Lower leg skin (tissue), 4 donors: ENCODE measurements around the gene UGT1A5. TPM values are rescaled to one million over a fixed set of nuclear protein-coding genes. Genes with fewer than 3 reads are reported as not detected.
A peak's percentile ranks its signal among the peaks of the same experiment; 100 is the strongest.

Experiments
- DNase-seq, 2 donors: peaks; one replicate each; pipeline ENCODE4 v3.0.0-alpha.2; 2019; ENCODE audit warnings: low spot score in 2 of 2
- H3K4me3 ChIP-seq: fragments of 200-600 bp; sonication (generic); 2 replicates; pipeline ENCODE4 v1.5.1; 2017; ENCODE audit warnings: mild to moderate bottlenecking, low read depth; ENCODE audit not compliant: poor library complexity, severe bottlenecking
- CTCF ChIP-seq, 3 donors: fragments of 450-650 bp; IDR thresholded peaks; one replicate each; pipeline ENCODE4 v1.5.1; 2016; ENCODE audit warnings: antibody characterized with exemption in 3 of 3, mild to moderate bottlenecking in 3 of 3, moderate library complexity in 2 of 3
- POLR2A ChIP-seq, 2 donors: fragments of 450-650 bp; IDR thresholded peaks; one replicate each; pipeline ENCODE4 v1.6.1; 2016 to 2017; ENCODE audit warnings: antibody characterized with exemption in 2 of 2, mild to moderate bottlenecking in 1 of 2, moderate library complexity in 1 of 2
- WGBS, 2 donors: methylation state at CpG; one replicate each; pipeline ENCODE4 v1.1.5; 2018; 5-methylcytosine and 5-hydroxymethylcytosine counted together
- intact Hi-C: fragments of 100-400 bp; cut with DNase I; formaldehyde crosslinking; loops from one replicate; pipeline ENCODE4 v1.15.0; 2023; ENCODE audit warnings: low total_unique reads
- total RNA-seq, 4 donors: library from RNA; depleted of rRNA; stranded (reverse); fragments of >200 nt; gene quantifications; one replicate each; pipeline ENCODE4 v1.1.0, GENCODE V29; 2016

Gene UGT1A5
- total RNA-seq, 4 donors from 2014 or later, result 0.32 to 1.7 (median 0.80) TPM; not detected in 1

DNA sequence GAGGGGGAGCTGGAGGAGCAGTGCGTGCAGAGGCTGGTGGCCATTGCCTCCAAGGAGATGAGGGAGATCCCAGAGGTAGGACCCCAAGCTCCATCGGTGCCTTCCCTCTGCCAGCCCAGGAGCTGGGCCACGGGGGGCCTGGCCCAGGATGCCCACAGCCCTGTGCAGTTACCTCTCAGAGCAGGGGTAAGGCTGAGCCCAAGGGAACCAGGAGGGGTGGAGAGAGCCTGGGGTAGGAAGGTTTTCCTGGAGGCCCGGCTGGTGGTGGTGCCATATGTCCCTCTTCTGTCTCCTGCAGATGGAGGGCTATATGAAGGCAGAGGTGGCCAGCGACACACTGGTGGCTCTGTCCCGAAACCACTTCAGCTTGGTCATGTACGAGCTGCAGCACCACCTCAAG, 76.8 kb downstream of the UGT1A5 start:
- TF ChIP-seq POLR2A (IDR thresholded peaks at IDR 0.05) (no peak), CTCF (IDR thresholded peaks at IDR 0.05) (no peak)
- WGBS, 2 donors, result 83 to 90% methylated on average over 6 to 7 of the region's 7 CpGs
- no peak overlapping the region for H3K4me3 ChIP-seq
- intact Hi-C loops, result loop anchor here (10.0 kb wide), 1 partner anchor 1515 kb away; no protein-coding TSS in a partner anchor
- DNase-seq, result no peak

DNA sequence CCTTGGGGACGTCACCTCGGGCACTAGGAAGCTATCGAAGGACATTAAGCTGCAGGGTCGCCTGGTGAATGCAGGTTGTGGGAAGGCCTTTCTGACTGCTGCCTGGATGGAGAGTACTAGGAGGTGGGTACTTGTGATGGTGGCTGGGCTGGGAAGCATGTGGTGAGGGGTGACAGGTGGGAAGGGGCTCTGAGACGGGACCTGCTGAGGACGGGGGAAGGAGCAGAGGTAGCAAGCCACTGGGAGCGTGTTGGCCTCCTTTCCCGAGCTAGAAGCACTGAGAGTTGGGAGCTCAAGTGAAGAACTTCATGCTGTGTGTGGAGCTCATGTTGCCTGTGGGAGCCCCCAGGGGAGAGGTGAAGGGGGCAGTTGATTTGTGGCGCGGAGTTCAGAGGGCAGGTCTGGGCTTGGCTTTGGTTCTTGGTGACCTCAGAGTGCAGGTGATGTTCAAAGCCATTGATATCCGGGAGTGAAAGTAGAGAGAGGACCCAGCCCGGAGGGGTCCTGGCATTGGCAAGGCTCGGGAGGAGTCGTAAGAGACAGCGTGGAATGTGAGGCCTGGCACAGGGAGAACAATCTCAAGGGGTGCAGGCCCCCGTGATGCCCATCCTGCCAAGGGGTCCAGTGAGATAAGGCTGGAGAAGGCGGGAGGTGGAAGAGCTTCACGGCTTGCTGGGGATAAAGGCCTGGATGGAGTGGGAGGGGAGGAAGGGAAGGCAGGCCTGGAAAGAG, 78.6 kb downstream of the UGT1A5 start:
- 83 to 85% methylated on average over 18 of the region's 18 CpGs for WGBS, 2 donors

DNA sequence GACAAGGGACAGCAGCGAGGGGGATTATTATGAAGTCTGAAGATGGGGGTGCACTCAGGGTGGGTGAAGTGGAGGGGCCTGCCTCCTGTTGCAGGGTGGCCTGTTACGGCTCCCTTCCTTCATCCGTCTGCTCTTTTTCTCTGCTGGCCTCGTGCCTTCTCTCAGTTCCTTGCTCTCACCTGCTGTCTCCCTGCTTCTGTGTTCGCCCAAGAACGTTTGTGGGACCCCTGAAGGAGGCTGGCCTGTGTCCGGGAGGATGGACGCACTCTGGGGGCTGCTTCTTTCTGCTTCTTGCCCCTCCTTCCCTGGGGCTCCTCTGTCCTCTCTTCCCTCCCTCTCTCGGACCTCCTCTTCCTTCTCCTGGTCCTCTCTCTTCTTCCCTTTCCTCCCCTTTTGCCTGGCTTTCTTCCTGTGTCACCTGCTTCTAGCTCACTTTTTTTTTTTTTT, 79.2 kb downstream of the UGT1A5 start:
- 77 to 78% methylated on average over 9 of the region's 9 CpGs for WGBS, 2 donors
- no peak overlapping the region for H3K4me3 ChIP-seq
- DNase-seq, result no peak
- intact Hi-C loops, result no loop called here
- no peak for TF ChIP-seq CTCF (IDR thresholded peaks at IDR 0.05)
- no peak for TF ChIP-seq POLR2A (IDR thresholded peaks at IDR 0.05)

More for the DNA sequence above, 78.6 kb downstream of the UGT1A5 start:
- TF ChIP-seq CTCF (IDR thresholded peaks at IDR 0.05) (no peak), POLR2A (IDR thresholded peaks at IDR 0.05) (no peak)
- H3K4me3 ChIP-seq, result no peak overlapping the region
- DNase-seq, result peak in 1 of 2 donors; percentile 6
- intact Hi-C loops, result no loop called here

GRCh38 chr2:233792720-233793119, 80.0 kb downstream of the UGT1A5 start:
- intact Hi-C loops, result no loop called here

DNA sequence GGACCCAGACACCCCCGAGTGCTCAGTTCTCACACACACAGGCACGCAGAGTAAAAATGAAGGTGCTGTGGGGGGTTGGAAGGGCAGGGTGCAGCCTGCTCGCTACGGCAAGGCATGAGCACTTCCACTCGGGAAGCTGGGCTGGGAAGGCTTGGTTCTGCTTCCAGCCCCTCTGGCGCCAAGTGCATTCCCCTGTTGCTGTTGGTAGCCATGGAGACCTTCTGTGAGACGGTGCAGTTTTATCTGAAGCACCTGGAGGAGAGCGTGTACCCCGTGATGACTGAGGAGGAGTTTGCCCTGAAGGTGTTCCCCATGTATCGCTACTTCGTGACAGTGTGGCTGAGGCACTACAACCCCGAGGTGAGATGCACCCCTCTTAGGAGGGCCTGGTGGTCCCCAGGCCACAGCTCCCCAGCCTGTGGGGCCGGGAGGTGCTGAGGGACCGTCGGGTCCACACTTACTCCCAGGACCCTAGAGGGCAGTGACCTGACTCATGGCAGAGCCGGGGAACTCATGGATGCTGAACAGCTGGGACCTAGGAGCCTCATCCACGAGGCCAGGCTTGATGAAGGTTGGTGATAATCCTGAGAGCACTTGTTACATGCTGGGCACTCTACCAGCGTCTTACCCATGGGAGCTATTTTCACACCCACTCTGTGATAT, 80.9 kb downstream of the UGT1A5 start:
- no peak overlapping the region for H3K4me3 ChIP-seq
- intact Hi-C loops, result no loop called here
- no peak for TF ChIP-seq CTCF (IDR thresholded peaks at IDR 0.05)
- no peak for TF ChIP-seq POLR2A (IDR thresholded peaks at IDR 0.05)
- WGBS, 2 donors, result 55 to 65% methylated on average over 15 to 18 of the region's 18 CpGs
- no peak for DNase-seq

More at GRCh38 chr2:233792720-233793119, 80.0 kb downstream of the UGT1A5 start:
- no peak for DNase-seq
- 79 to 83% methylated on average over 7 of the region's 7 CpGs for WGBS, 2 donors
- TF ChIP-seq CTCF (IDR thresholded peaks at IDR 0.05) (no peak), POLR2A (IDR thresholded peaks at IDR 0.05) (no peak)
- H3K4me3 ChIP-seq, result no peak overlapping the region
